Colonic mucosa (tissue), 4 donors: ENCODE results near the gene NOMO2. TPM values are rescaled to one million over a fixed set of nuclear protein-coding genes. Genes with fewer than 3 reads are reported as not detected.
"Not testable (repeated sequence)": the region's sequence is repeated elsewhere in the genome, so short reads cannot be mapped to it uniquely, and the experiment has no call there.

Experiments used
- DNase-seq: peaks from one replicate; pipeline ENCODE4 v3.0.0-alpha.2; 2020
- H3K27ac ChIP-seq: fragments of 200-600 bp; one replicate; pipeline ENCODE4 v1.8.0; 2021
- H3K27me3 ChIP-seq: fragments of 200-600 bp; one replicate; pipeline ENCODE4 v1.8.0; 2021
- H3K36me3 ChIP-seq: fragments of 200-600 bp; one replicate; pipeline ENCODE4 v1.8.0; 2021
- H3K4me1 ChIP-seq: fragments of 200-600 bp; one replicate; pipeline ENCODE4 v1.8.0; 2021; ENCODE audit warnings: mild to moderate bottlenecking
- H3K4me3 ChIP-seq: fragments of 200-600 bp; one replicate; pipeline ENCODE4 v1.8.0; 2021
- H3K9ac ChIP-seq, 2 donors: one replicate each; pipeline ENCODE4 v1.7.0; 2013; ENCODE audit warnings: control low read depth in 2 of 2, low read depth in 2 of 2, low read length in 2 of 2
- H3K9me3 ChIP-seq: fragments of 200-600 bp; one replicate; pipeline ENCODE4 v1.8.0; 2021
- intact Hi-C: fragments of 100-400 bp; cut with DNase I; formaldehyde crosslinking; loops from one replicate; pipeline ENCODE4 v1.14.1; 2022
- total RNA-seq, 2 donors: library from RNA; stranded (reverse); fragmentation: NEBNext Ultra II Directional in 1 of 2; extraction: Animal tissue kit (Norgen Biotek cat#: 25700) in 1 of 2; gene quantifications; one replicate each; pipeline ENCODE4 v1.2.1, GENCODE V29; 2021
- donor health status: healthy.
- donor health status: DM: no; HTN: no; CAD: no.
- donor health status: DM: no; HTN: no; CAD: no.

The NOMO2 gene
- total RNA-seq, 2 donors from 2014 or later, result 95.5 to 174 TPM

GRCh38 chr16:18530329-18530728 lies 31.6 kb downstream of the NOMO2 start:
- intact Hi-C loops, DNase-seq, H3K4me3 ChIP-seq, H3K4me1 ChIP-seq, H3K9ac ChIP-seq, H3K36me3 ChIP-seq, H3K27me3 ChIP-seq, H3K27ac ChIP-seq, H3K9me3 ChIP-seq: not testable (repeated sequence)

- H3K9me3 ChIP-seq, intact Hi-C loops, H3K36me3 ChIP-seq, H3K4me1 ChIP-seq, DNase-seq, H3K27ac ChIP-seq, H3K9ac ChIP-seq, H3K27me3 ChIP-seq, H3K4me3 ChIP-seq: not testable (repeated sequence)
Measured at GRCh38 chr16:18526547-18526946, 35.4 kb downstream of the NOMO2 start.

- H3K4me1 ChIP-seq, H3K9ac ChIP-seq, H3K27me3 ChIP-seq, H3K27ac ChIP-seq, H3K9me3 ChIP-seq, H3K36me3 ChIP-seq, DNase-seq, intact Hi-C loops, H3K4me3 ChIP-seq: not testable (repeated sequence)
Measured at GRCh38 chr16:18525882-18526482, 35.9 kb downstream of the NOMO2 start.

- DNase-seq, H3K36me3 ChIP-seq, H3K4me1 ChIP-seq, H3K9me3 ChIP-seq, H3K4me3 ChIP-seq, H3K27me3 ChIP-seq, H3K9ac ChIP-seq, intact Hi-C loops, H3K27ac ChIP-seq: not testable (repeated sequence)
Measured at GRCh38 chr16:18522637-18523036, 39.3 kb downstream of the NOMO2 start.

GRCh38 chr16:18521445-18522181 lies 40.3 kb downstream of the NOMO2 start:
- H3K9me3 ChIP-seq, H3K36me3 ChIP-seq, H3K27ac ChIP-seq, H3K4me1 ChIP-seq, DNase-seq, H3K27me3 ChIP-seq, H3K4me3 ChIP-seq, H3K9ac ChIP-seq, intact Hi-C loops: not testable (repeated sequence)

- intact Hi-C loops, H3K4me3 ChIP-seq, H3K9me3 ChIP-seq, H3K36me3 ChIP-seq, H3K9ac ChIP-seq, H3K4me1 ChIP-seq, H3K27me3 ChIP-seq, DNase-seq, H3K27ac ChIP-seq: not testable (repeated sequence)
Measured at GRCh38 chr16:18518536-18519283, 43.2 kb downstream of the NOMO2 start.

- H3K9ac ChIP-seq, H3K4me1 ChIP-seq, H3K27ac ChIP-seq, H3K27me3 ChIP-seq, H3K36me3 ChIP-seq, DNase-seq, H3K9me3 ChIP-seq, intact Hi-C loops, H3K4me3 ChIP-seq: not testable (repeated sequence)
Measured at GRCh38 chr16:18498430-18498829, 63.5 kb downstream of the NOMO2 start.

GRCh38 chr16:18497032-18497431 lies 64.9 kb downstream of the NOMO2 start:
- H3K36me3 ChIP-seq, intact Hi-C loops: not testable (repeated sequence)

GRCh38 chr16:18492118-18492897 lies 69.6 kb downstream of the NOMO2 start:
- intact Hi-C loops, H3K27ac ChIP-seq, H3K36me3 ChIP-seq, H3K4me1 ChIP-seq, DNase-seq, H3K27me3 ChIP-seq, H3K4me3 ChIP-seq, H3K9me3 ChIP-seq, H3K9ac ChIP-seq: not testable (repeated sequence)

More at GRCh38 chr16:18497032-18497431, 64.9 kb downstream of the NOMO2 start:
- not testable (repeated sequence) for H3K4me3 ChIP-seq, H3K27ac ChIP-seq, H3K9ac ChIP-seq, H3K27me3 ChIP-seq, H3K9me3 ChIP-seq, H3K4me1 ChIP-seq, DNase-seq

- H3K9ac ChIP-seq, DNase-seq, intact Hi-C loops, H3K36me3 ChIP-seq, H3K9me3 ChIP-seq, H3K27ac ChIP-seq, H3K4me3 ChIP-seq, H3K27me3 ChIP-seq, H3K4me1 ChIP-seq: not testable (repeated sequence)
Measured at GRCh38 chr16:18436025-18436424, 125.9 kb downstream of the NOMO2 start.

GRCh38 chr16:18415827-18416226 lies 146.1 kb downstream of the NOMO2 start:
- H3K4me3 ChIP-seq, H3K36me3 ChIP-seq, H3K27ac ChIP-seq, intact Hi-C loops, H3K27me3 ChIP-seq, H3K9ac ChIP-seq, H3K4me1 ChIP-seq, H3K9me3 ChIP-seq, DNase-seq: not testable (repeated sequence)

- DNase-seq, H3K4me3 ChIP-seq, H3K4me1 ChIP-seq, H3K27me3 ChIP-seq, H3K9ac ChIP-seq, intact Hi-C loops, H3K9me3 ChIP-seq, H3K27ac ChIP-seq, H3K36me3 ChIP-seq: not testable (repeated sequence)
Measured at GRCh38 chr16:18409532-18410293, 152.2 kb downstream of the NOMO2 start.
